GM19099 (cell line): Measurements from ENCODE around the gene GLB1L2.

Experiments used
- POLR2A ChIP-seq: IDR thresholded peaks from 3 replicates; pipeline ENCODE4 v1.6.1; 2011; ENCODE audit warnings: low read depth; ENCODE audit not compliant: insufficient read length; ENCODE audit errors: extremely low read depth

The GLB1L2 gene

GRCh38 chr11:134339756-134340155, 8.0 kb downstream of the GLB1L2 start:
- TF ChIP-seq POLR2A: no peak

- no peak for TF ChIP-seq POLR2A
Measured at GRCh38 chr11:134340354-134340964, 8.7 kb downstream of the GLB1L2 start.

GRCh38 chr11:134341805-134342571, 10.2 kb downstream of the GLB1L2 start:
- TF ChIP-seq POLR2A: no peak

- TF ChIP-seq POLR2A: no peak
Measured at GRCh38 chr11:134342572-134343340, 11.0 kb downstream of the GLB1L2 start.

- no peak for TF ChIP-seq POLR2A
Measured at GRCh38 chr11:134343646-134344045, 11.9 kb downstream of the GLB1L2 start.

- TF ChIP-seq POLR2A: no peak
Measured at GRCh38 chr11:134345237-134345550, 13.4 kb downstream of the GLB1L2 start.

GRCh38 chr11:134346101-134346975, 14.6 kb downstream of the GLB1L2 start:
- TF ChIP-seq POLR2A: no peak

GRCh38 chr11:134346976-134347350, 15.2 kb downstream of the GLB1L2 start:
- no peak for TF ChIP-seq POLR2A

- no peak for TF ChIP-seq POLR2A
Measured at GRCh38 chr11:134347441-134347840, 15.7 kb downstream of the GLB1L2 start.

GRCh38 chr11:134349109-134349801, 17.5 kb downstream of the GLB1L2 start:
- TF ChIP-seq POLR2A: no peak

GRCh38 chr11:134349802-134350355, 18.1 kb downstream of the GLB1L2 start:
- no peak for TF ChIP-seq POLR2A

- TF ChIP-seq POLR2A: no peak
Measured at GRCh38 chr11:134350381-134350780, 18.6 kb downstream of the GLB1L2 start.

- no peak for TF ChIP-seq POLR2A
Measured at GRCh38 chr11:134352111-134352510, 20.3 kb downstream of the GLB1L2 start.

GRCh38 chr11:134355136-134355535, 23.3 kb downstream of the GLB1L2 start:
- TF ChIP-seq POLR2A: no peak
